Measurements from ENCODE around the gene MYL5. TPM values are rescaled to one million over a fixed set of nuclear protein-coding genes. Genes with fewer than 3 reads are reported as not detected.
A peak's percentile ranks its signal among the peaks of the same experiment; 100 is the strongest.

Gene MYL5
- total RNA-seq, 2 donors from 2014 or later: 14.6 to 25.7 TPM

DNA sequence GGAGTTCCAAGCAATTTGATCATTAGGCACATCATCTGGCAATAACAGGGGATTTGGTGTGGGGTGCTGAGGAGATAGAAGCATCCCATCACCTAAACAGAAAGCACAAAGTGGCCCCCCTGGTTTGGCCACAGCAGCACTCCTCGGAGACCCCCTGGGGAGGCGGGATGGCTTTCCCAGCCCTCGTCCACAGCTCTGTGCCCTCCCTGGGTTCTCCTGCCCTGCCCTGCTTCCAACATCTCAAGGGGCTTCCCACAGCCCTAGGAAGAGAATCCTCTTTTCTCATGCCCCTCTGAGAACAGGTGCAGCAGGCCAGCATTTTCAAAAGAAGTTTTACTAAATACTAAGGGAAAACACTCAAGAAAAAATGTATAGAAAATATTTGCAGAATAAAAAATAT, 13.1 kb upstream of the MYL5 start:
- intact Hi-C loops (cut with DNase I): no loop called here
- TF ChIP-seq, protein P1, sequence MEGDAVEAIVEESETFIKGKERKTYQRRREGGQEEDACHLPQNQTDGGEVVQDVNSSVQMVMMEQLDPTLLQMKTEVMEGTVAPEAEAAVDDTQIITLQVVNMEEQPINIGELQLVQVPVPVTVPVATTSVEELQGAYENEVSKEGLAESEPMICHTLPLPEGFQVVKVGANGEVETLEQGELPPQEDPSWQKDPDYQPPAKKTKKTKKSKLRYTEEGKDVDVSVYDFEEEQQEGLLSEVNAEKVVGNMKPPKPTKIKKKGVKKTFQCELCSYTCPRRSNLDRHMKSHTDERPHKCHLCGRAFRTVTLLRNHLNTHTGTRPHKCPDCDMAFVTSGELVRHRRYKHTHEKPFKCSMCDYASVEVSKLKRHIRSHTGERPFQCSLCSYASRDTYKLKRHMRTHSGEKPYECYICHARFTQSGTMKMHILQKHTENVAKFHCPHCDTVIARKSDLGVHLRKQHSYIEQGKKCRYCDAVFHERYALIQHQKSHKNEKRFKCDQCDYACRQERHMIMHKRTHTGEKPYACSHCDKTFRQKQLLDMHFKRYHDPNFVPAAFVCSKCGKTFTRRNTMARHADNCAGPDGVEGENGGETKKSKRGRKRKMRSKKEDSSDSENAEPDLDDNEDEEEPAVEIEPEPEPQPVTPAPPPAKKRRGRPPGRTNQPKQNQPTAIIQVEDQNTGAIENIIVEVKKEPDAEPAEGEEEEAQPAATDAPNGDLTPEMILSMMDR (IDR thresholded peaks at IDR 0.05): no peak
- no peak for TF ChIP-seq POLR2A (IDR thresholded peaks at IDR 0.05)
- no peak for TF ChIP-seq POLR2AphosphoS5 (IDR thresholded peaks at IDR 0.05)
- no peak overlapping the region for H3K4me3 ChIP-seq
- H3K27me3 ChIP-seq (replicated peaks; ENCODE audit: insufficient read depth): no peaks in the 10 kb centered on the region
- 97% methylated on average over 3 of the region's 3 CpGs for WGBS
- DNase-seq (ENCODE audit: low spot score): no peak
- H3K9me3 ChIP-seq: no peaks in the 10 kb centered on the region
- H3K27ac ChIP-seq: no peak overlapping the region
- no peaks in the 10 kb centered on the region for H3K36me3 ChIP-seq
- H3K4me1 ChIP-seq (replicated peaks): no peaks in the 10 kb centered on the region

DNA sequence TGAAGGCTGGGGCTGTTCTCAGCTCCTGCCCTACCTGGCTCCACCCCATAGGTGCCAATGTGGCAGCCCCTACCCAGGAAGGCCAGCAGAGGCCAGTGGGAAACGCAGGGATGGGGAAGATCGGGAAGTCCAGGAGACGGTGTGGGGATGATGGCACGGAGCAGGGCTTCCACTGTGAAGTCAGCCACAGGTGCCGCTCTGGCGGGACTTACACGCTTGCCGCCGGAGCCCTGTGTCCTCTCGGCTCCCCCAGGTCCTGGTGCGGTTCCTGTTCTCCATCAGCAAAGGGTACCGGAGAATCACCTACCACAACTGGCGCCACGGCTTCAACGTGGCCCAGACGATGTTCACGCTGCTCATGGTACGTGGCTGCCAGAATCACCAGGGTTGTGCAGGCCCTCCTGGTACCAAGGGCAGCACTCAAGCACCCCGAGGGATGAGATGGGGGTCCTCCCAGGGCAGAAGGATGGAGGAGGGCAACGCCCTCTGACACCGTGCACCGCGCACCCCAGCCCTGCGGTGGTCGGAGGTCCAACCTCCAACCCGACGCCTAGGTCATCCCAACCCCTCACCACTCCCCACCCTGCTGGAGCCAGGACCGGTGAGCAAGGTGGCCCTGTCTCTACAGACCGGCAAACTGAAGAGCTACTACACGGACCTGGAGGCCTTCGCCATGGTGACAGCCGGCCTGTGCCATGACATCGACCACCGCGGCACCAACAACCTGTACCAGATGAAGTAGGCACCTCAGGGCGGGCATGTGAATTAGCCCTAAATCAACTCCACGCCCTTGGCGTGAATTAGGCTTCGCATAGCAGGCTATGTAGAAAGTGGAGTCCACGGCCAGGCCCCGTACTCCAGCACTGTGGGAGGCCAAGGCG, 12.2 kb upstream of the MYL5 start:
- Histone ChIP-seq H3K27ac (no peak overlapping the region), H3K27me3 (replicated peaks; ENCODE audit: insufficient read depth) (no peaks in the 10 kb centered on the region), H3K4me1 (replicated peaks) (no peaks in the 10 kb centered on the region), H3K9me3 (no peaks in the 10 kb centered on the region), H3K4me3 (no peak overlapping the region), H3K36me3 (no peaks in the 10 kb centered on the region)
- intact Hi-C loops (cut with DNase I): no loop called here
- WGBS: 95% methylated on average over 40 of the region's 42 CpGs
- no peak for DNase-seq (ENCODE audit: low spot score)
- TF ChIP-seq POLR2AphosphoS5 (IDR thresholded peaks at IDR 0.05): no peak
- TF ChIP-seq POLR2A (IDR thresholded peaks at IDR 0.05): no peak
- TF ChIP-seq, protein P1 (IDR thresholded peaks at IDR 0.05): no peak

DNA sequence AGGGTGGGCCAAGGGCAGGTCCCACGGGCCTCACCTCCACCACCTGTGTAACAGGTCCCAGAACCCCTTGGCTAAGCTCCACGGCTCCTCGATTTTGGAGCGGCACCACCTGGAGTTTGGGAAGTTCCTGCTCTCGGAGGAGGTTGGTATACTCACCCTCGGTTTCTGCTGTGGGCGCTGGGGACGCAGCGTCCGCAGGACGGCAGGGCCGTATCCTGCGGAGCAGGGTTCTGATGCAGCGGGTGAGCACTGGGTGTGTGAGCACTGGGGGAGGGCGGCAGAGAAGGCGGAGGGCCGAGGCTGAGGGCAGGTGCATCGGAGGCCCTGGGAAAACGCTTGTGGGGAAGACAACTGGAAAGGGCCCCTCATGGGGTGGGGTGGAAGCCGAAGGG, 11.3 kb upstream of the MYL5 start:
- DNase-seq (ENCODE audit: low spot score): no peak
- 32% methylated on average over 20 of the region's 20 CpGs for WGBS
- TF ChIP-seq, protein P1 (IDR thresholded peaks at IDR 0.05): no peak
- TF ChIP-seq POLR2A (IDR thresholded peaks at IDR 0.05) (no peak), POLR2AphosphoS5 (IDR thresholded peaks at IDR 0.05) (no peak)
- no peaks in the 10 kb centered on the region for H3K36me3 ChIP-seq
- H3K27ac ChIP-seq: peak overlapping the region in 1 of 2 donors; percentile 39
- no peaks in the 10 kb centered on the region for H3K4me1 ChIP-seq (replicated peaks)
- H3K9me3 ChIP-seq: no peaks in the 10 kb centered on the region
- peak overlapping the region; percentile 47 to 59 for H3K4me3 ChIP-seq
- intact Hi-C loops (cut with DNase I): no loop called here
- H3K27me3 ChIP-seq (replicated peaks; ENCODE audit: insufficient read depth): no peaks in the 10 kb centered on the region

DNA sequence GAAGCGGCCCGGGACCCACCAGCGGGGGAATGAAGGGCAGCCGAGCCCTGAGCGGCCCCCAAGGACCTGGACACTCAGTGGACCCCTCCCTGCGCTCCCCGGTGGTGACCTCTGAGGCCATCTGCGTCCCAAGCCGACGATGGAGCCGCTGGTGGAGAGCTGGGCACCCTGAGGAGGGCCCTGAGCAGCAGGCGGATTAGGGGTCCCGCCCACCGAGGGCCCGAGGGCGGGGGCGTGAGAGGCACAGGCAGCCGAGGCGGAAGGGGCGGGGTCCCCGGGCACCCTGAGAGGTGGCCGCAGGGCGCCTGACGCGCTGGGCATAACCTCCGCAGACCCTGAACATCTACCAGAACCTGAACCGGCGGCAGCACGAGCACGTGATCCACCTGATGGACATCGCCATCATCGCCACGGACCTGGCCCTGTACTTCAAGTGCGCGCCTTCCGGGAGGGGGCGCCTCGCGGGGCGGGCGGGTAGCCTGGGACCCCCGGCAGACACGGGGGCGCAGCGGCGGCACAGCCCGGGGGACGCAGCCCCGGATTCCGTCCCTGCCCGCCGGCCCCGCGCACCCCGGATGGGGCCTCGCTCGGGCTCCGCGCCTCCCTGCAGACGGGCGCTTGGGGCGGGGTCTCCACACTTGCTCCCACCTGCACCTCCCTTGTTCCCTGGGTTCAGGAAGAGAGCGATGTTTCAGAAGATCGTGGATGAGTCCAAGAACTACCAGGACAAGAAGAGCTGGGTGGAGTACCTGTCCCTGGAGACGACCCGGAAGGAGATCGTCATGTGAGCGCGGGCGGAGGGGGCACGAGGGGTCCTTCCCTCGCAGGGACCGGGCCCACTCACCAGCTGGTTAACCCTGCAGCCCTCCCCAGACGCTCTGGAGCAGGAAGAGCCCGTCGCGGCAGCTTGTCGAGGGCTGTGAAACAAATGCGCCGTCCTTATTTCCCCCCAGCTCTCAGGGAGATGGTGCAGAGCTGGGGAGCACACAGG, 10.6 kb upstream of the MYL5 start:
- Histone ChIP-seq H3K4me1 (replicated peaks) (no peaks in the 10 kb centered on the region), H3K4me3 (peak overlapping the region; percentile 47 to 59), H3K27me3 (replicated peaks; ENCODE audit: insufficient read depth) (no peaks in the 10 kb centered on the region), H3K27ac (peak overlapping the region in 1 of 2 donors; percentile 39), H3K9me3 (no peaks in the 10 kb centered on the region), H3K36me3 (no peaks in the 10 kb centered on the region)
- intact Hi-C loops (cut with DNase I): no loop called here
- DNase-seq (ENCODE audit: low spot score): no peak
- TF ChIP-seq, protein P1 (IDR thresholded peaks at IDR 0.05): peak in 1 of 4 experiments; percentile 6
- no peak for TF ChIP-seq POLR2AphosphoS5 (IDR thresholded peaks at IDR 0.05)
- 3% methylated on average over 56 of the region's 80 CpGs for WGBS
